ENCODE measurements around the gene UBAC1.
"Not testable (repeated sequence)": the region's sequence is repeated elsewhere in the genome, so short reads cannot be mapped to it uniquely, and the experiment has no call there.

UBAC1 gene

DNA sequence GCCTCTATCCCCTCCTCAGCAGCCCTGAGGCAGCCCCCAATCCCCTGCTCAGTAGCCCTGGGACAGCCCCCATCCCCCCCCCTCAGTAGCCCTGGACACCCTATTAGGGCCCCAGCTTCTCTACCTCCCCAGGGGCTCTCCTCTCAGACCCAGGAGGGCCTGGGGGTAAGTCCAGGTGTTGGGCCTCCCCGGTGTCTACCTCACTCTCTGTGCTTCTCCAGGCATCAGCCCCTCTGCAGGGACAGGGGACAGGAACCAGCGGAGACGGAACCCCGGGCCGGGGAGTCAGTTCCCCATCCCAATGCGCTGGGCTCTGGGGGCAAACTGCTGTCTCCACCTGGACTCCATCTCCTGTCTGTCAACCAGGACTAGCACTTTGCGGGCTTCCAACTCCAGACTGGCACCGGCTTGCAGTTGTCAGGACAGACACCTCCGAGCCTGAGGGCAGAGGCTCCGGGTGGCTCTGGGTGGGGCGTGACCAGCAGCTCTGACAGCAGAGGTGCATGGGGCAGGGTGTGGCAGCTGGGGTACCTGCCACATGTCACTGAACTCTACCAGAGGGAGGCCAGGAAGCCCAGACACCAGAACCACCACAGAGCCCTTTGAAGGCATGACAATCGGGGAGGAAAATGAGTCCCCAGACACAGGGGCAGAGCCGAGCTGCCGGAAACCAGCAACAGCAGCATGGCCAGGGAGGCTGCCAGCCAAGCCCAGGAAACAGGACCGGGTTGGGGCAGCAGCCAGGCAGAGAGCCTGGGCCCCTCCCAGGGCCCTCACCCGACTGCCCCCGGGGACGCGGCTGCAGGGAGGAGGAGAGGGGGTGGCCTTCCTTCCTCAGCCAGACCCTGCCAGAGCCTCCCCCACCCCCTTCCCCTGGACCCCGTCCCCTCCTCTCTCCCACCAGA lies 17.7 kb upstream of the UBAC1 start:
- DNase-seq (ENCODE audit: low read depth), result no peak

- DNase-seq (ENCODE audit: low read depth), result no peak
Measured at GRCh38 chr9:135976944-135977343, 15.8 kb upstream of the UBAC1 start.

- DNase-seq (ENCODE audit: low read depth), result no peak
Measured at GRCh38 chr9:135976531-135976930, 15.4 kb upstream of the UBAC1 start.

DNA sequence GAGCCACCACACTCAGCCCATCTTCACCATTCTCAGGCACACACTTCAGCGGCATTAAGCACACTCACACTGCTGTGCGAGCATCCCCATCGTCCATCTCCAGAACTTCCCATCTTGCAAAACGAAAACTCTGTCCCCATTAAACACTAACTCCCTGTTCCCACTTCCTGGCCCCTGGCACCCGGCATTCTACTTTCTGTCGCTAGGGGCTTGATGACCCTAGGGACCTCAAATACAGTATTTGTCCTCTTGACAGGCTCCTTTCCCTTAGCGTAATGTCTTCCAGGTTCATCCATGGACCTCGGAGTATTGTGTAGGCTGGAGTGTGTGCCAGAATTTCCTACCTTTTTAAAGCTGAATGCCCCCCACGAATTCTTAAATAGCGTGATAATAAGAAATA lies 14.7 kb upstream of the UBAC1 start:
- no peak for DNase-seq (ENCODE audit: low read depth)

GRCh38 chr9:135974220-135974573 lies 13.0 kb upstream of the UBAC1 start:
- no peak for DNase-seq (ENCODE audit: low read depth)

- DNase-seq (ENCODE audit: low read depth), result no peak
Measured at GRCh38 chr9:135973277-135974219, 12.4 kb upstream of the UBAC1 start.

DNA sequence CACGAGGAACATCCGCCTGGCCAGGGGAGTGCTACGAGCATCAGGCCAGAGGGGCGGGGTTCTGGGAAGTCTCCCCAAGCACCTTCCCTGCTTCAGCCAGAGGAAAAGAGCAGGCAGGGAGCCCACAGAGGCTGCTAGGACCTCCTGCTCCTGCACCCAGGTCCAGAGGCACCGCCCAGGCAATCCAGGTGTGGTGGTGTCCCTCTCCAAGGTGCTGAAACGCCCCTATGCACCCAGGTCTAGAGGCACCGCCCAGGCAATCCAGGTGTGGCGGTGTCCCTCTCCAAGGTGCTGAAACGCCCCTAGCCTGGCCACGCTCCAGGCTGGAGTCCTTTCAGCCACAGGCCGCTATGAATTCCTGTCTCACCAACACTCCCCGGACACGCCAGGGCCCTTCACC lies 10.7 kb upstream of the UBAC1 start:
- no peak for DNase-seq (ENCODE audit: low read depth)

DNA sequence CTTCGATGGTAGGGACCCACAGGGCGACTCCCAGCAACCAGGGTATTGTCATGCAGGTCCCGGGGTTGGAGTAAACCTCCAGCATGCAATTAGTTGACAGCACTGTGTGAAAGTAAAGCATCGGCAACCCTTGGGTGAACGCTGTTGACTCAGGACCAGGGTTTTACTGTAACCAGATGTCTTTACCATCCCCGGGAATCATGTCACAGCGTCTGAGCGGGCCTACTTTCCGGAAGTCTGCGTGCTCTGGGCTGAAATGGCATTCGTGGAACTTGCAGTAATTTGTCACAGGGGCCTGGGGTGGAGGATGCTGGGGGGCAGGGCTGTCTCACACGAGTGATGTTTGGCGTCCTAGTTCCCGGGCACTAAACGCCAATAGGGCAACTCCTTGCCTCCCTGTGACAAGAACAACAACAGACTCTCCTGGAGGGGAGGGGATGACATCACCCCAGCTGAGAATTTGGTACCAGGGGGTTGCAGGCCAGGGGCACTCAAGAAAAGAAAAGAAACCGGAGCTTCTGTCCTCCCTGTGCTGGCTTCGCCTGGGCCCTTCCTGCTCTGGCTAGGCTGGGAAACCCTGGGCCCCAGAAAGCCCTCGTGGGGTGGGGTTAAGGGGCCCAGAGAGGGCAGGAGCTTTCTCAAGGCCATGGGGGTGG lies 10.1 kb upstream of the UBAC1 start:
- DNase-seq (ENCODE audit: low read depth), result no peak

DNA sequence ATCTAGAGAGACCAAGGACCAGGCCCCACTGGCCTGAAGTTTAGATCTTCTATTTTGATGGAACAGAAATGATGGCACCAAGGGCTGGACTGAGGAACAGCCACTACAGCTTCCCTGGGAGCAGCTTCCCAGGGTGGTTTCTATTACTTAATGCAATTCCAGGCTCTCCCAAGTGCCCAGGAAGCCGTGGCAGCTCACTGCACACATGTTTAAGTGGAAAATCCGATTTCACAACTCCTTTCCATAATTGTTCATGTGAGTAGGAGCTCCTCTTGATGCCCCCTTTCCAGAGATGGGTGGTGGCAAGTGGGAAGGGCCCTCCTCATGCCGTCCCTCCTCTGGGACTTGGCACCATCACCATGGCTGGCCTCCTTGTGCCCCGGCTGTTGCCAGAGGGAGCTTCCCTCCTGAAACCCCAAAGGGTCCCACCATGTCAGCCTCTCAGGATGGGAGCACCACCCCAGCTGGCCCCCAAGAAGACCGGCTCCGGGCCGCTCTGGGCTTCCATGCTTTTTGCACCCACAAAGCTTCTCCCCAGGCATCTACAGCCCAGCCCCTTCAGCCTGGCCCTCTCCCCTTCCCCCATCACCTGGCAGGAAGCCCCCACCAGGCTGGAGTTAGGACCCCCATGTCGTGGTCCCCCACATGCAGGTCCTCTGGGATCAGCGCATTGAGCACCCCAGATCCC lies 9.1 kb upstream of the UBAC1 start:
- no peak for DNase-seq (ENCODE audit: low read depth)

DNA sequence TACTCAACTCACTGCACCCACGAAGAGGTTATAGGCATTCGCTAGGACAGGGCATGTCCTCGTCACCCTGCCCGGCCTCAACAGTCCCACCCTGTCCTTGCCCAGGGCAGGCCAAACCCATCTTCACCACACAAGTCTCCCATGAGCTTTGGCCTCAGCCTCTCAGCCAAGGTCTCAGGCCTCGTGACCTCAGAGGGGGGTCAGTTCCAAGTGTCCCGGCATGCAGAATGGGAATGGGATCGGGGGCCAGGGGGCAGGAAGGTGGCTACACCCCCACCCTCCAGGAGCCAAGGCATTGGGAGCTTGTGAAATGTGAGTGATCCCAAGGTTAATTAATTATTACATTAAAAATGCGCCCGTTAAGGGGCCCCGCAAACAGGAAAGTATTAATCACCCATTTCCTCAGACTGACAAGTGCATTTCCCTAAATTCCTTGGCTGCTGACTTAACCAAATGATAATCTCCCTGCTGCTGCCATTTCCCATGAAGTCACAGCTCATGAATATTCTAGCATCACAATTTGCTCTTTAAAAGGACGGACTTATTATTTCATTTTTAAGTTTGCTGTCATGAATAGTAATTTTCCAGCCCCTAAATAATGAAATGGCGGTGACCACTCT lies 8.0 kb upstream of the UBAC1 start:
- DNase-seq (ENCODE audit: low read depth), result no peak

- no peak for DNase-seq (ENCODE audit: low read depth)
Measured at GRCh38 chr9:135968601-135969000, 7.4 kb upstream of the UBAC1 start.

- DNase-seq (ENCODE audit: low read depth), result no peak
Measured at GRCh38 chr9:135968083-135968476, 6.9 kb upstream of the UBAC1 start.

- not testable (repeated sequence) for DNase-seq (ENCODE audit: low read depth)
Measured at GRCh38 chr9:135966916-135967260, 5.7 kb upstream of the UBAC1 start.

DNA sequence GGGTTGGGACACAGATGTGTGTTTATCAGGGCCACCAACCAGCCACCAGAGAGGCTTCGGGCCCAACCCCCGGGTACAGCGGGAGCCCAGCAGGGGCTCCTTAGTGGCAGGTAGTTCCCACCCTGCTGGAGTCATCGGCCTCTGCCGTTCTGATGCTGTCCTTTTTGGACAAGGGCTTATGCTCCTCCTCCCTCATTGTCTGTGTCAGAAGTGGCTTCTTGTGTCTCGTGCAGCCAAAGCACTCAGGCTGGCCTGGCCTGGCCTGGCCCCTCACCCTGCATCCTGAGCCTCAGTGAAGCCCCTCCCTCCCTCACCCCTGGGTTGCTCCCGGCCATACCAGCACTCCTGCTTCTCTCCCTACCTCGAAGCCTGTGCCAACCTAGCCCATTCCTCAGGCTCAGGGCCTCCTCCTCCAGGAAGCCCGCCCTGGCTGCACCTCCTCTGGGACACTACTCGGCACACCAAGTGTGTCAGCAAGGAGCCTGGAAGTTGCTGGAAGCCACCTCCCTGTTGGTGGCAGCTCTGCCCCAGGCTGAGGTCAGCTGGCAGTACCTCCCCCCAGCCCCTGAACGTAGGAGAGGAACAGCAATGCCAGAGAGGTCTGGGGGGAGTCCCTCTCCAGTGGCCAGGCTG lies 4.1 kb upstream of the UBAC1 start:
- DNase-seq (ENCODE audit: low read depth), result no peak

DNA sequence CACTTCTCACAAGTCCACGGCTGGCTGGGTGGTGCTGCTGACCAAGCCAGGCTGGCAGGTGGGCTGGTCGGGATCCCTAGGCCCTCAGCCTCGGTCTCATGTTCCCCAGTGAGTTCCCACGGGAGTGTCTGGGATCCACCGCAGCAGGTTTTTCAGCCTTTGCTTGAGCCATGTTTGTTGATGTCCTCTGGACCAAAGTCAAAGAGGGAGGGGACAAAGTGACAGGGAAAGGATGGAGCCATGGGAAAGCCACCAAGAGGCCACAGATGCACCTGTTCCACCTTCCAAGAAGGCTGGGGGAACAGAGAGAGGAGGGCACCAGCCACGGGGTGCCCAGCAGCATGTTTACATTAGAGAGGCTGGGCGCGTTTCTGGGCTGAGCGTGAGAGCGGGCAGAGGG lies 2.8 kb upstream of the UBAC1 start:
- DNase-seq (ENCODE audit: low read depth), result no peak

- no peak for DNase-seq (ENCODE audit: low read depth)
Measured at GRCh38 chr9:135963338-135963737, 2.2 kb upstream of the UBAC1 start.

- no peak for DNase-seq (ENCODE audit: low read depth)
Measured at GRCh38 chr9:135962696-135963307, 1.6 kb upstream of the UBAC1 start.

DNA sequence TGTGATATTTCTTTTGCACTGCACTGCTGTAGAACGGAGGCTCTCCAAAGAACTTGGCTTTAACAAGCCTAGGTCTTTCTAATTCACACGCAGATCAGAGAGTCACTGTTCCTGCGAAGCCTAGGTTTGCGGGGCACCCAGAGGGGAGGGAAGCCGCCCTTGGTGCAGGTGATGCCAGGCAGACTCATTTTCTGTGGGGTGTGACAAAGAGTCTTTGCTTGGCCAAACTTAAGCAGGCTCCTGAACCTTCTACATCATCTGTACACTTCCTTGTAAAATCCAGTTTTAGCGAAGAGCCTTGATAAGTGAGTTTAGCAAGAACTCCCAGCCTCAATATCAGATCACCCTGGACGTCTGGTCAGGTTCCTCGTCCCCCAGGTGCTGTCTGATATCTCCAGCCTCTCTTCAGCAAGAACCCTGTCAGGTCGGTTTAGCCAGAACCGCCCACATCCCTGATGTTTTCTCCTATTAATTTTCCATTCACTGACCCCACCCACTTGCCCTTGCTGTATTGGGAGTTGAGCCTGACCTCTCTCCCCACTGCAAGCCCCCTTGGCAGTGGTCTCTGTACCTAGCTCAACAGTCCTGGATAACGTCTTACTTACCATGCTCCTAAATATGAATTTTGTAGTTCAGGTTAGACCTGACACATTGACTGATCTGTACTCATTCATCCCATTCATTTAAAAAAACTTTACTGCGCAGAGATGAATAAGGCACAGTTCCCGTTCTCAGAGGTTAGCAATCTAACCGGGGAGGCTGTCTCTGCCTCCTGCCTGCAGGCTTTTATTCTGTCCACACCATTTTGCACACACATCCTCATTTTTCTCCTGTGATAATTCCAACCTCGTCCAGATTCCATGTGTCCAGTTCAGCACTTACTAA lies 880 bp upstream of the UBAC1 start:
- no peak for DNase-seq (ENCODE audit: low read depth)

DNA sequence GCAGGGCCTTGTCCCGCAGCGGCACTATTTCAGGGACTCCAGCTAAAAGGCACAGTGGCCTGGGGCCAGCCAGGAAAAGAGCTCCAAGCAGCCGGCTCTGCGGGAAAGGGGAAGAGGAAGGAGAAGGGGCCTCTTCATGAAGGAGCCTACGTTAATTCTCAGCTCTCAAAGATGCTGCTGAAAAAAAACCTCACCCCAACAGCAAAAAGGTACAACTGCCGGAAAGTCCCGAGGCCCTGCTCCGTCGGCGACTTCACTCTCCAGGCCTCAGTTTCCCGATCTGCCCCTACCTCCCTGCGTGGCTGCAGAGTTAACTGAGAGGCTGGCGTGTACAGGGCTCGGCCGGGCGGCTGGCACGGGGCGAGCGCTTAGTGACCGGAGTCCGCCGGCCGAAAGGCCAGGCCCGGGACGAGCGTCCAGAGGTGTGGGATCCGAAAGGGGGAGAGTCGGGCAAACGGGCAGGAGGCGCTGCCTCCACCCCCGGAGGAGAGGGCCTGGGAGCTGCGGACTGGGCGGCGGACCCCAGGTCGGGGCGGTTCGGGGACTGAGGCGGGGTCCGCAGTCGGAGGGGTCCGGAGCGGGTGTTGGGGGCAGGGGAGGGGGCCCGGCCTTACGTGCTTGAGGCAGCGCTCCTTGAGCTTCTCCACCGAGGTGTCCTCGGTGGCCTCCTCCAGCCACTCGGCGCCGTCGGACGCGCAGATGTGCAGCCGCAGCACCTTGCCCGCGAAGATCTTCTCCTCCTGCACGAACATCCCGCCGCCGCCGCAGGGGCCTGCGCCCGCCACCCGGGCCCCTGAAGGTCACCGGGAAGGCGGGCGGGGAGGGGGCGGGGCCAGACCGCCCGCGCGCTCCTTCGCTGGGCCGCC lies 529 bp downstream of the UBAC1 start:
- DNase-seq (ENCODE audit: low read depth), result peak; percentile 52

All from CMK (cell line).